Colonic mucosa (tissue), 4 donors: ENCODE results near the gene MMUT. TPM values are rescaled to one million over a fixed set of nuclear protein-coding genes. Genes with fewer than 3 reads are reported as not detected.

Experiments
- DNase-seq: peaks from one replicate; pipeline ENCODE4 v3.0.0-alpha.2; 2020
- H3K27ac ChIP-seq: fragments of 200-600 bp; one replicate; pipeline ENCODE4 v1.8.0; 2021
- H3K27me3 ChIP-seq: fragments of 200-600 bp; one replicate; pipeline ENCODE4 v1.8.0; 2021
- H3K36me3 ChIP-seq: fragments of 200-600 bp; one replicate; pipeline ENCODE4 v1.8.0; 2021
- H3K4me1 ChIP-seq: fragments of 200-600 bp; one replicate; pipeline ENCODE4 v1.8.0; 2021; ENCODE audit warnings: mild to moderate bottlenecking
- H3K4me3 ChIP-seq: fragments of 200-600 bp; one replicate; pipeline ENCODE4 v1.8.0; 2021
- H3K9ac ChIP-seq, 2 donors: one replicate each; pipeline ENCODE4 v1.7.0; 2013; ENCODE audit warnings: control low read depth in 2 of 2, low read depth in 2 of 2, low read length in 2 of 2
- H3K9me3 ChIP-seq: fragments of 200-600 bp; one replicate; pipeline ENCODE4 v1.8.0; 2021
- CTCF ChIP-seq: fragments of 200-600 bp; IDR thresholded peaks from one replicate; pipeline ENCODE4 v1.8.0; 2022; ENCODE audit warnings: antibody characterized with exemption, mild to moderate bottlenecking
- intact Hi-C: fragments of 100-400 bp; cut with DNase I; formaldehyde crosslinking; loops from one replicate; pipeline ENCODE4 v1.14.1; 2022
- total RNA-seq, 2 donors: library from RNA; stranded (reverse); fragmentation: NEBNext Ultra II Directional in 1 of 2; extraction: Animal tissue kit (Norgen Biotek cat#: 25700) in 1 of 2; gene quantifications; one replicate each; pipeline ENCODE4 v1.2.1, GENCODE V29; 2021
- donor health status: healthy.
- donor health status: DM: no; HTN: no; CAD: no.
- donor health status: DM: no; HTN: no; CAD: no.

The MMUT gene
- total RNA-seq, 2 donors from 2014 or later = 23.2 to 56.5 TPM

- peaks cover 6% of the 10 kb centered on the region for H3K4me1 ChIP-seq
- no peak overlapping the region for H3K27ac ChIP-seq
- no peaks in the 10 kb centered on the region for H3K9me3 ChIP-seq
- H3K27me3 ChIP-seq = no peaks in the 10 kb centered on the region
- no peaks in the 10 kb centered on the region for H3K36me3 ChIP-seq
- intact Hi-C loops = no loop called here
- no peak for DNase-seq
- H3K9ac ChIP-seq = no peak overlapping the region
- no peak for TF ChIP-seq CTCF
- no peak overlapping the region for H3K4me3 ChIP-seq
These were observed 5.0 kb upstream of the MMUT start for GRCh38 chr6:49468042-49468441.

GRCh38 chr6:49464691-49465090 is 1.6 kb upstream of the MMUT start:
- Histone ChIP-seq H3K36me3 (no peaks in the 10 kb centered on the region), H3K4me3 (no peak overlapping the region), H3K4me1 (peaks cover 6% of the 10 kb centered on the region), H3K27ac (no peak overlapping the region), H3K27me3 (no peaks in the 10 kb centered on the region), H3K9ac (no peak overlapping the region), H3K9me3 (no peaks in the 10 kb centered on the region)
- TF ChIP-seq CTCF = no peak
- no peak for DNase-seq
- intact Hi-C loops = no loop called here

- no peak overlapping the region for H3K27ac ChIP-seq
- no peaks in the 10 kb centered on the region for H3K27me3 ChIP-seq
- no peaks in the 10 kb centered on the region for H3K9me3 ChIP-seq
- H3K4me1 ChIP-seq = peaks cover 6% of the 10 kb centered on the region
- H3K36me3 ChIP-seq = no peaks in the 10 kb centered on the region
- intact Hi-C loops = no loop called here
- peak overlapping the region; percentile 54 to 100 for H3K9ac ChIP-seq
- no peak for DNase-seq
- H3K4me3 ChIP-seq = peak overlapping the region; percentile 44
- TF ChIP-seq CTCF = no peak
These were observed 537 bp upstream of the MMUT start for GRCh38 chr6:49463612-49463967.

GRCh38 chr6:49462599-49462926 is 490 bp downstream of the MMUT start:
- Histone ChIP-seq H3K4me1 (peaks cover 6% of the 10 kb centered on the region), H3K27me3 (no peaks in the 10 kb centered on the region), H3K36me3 (no peaks in the 10 kb centered on the region), H3K27ac (peak overlapping the region; percentile 6), H3K4me3 (peak overlapping the region; percentile 44), H3K9me3 (no peaks in the 10 kb centered on the region), H3K9ac (peak overlapping the region; percentile 84 to 100)
- DNase-seq = no peak
- no peak for TF ChIP-seq CTCF
- intact Hi-C loops = no loop called here

- TF ChIP-seq CTCF = no peak
- no peaks in the 10 kb centered on the region for H3K36me3 ChIP-seq
- peak overlapping the region; percentile 84 to 100 for H3K9ac ChIP-seq
- H3K4me1 ChIP-seq = peaks cover 6% of the 10 kb centered on the region
- intact Hi-C loops = no loop called here
- no peak for DNase-seq
- no peaks in the 10 kb centered on the region for H3K27me3 ChIP-seq
- no peak overlapping the region for H3K27ac ChIP-seq
- H3K4me3 ChIP-seq = peak overlapping the region; percentile 44
- H3K9me3 ChIP-seq = no peaks in the 10 kb centered on the region
These were observed 982 bp downstream of the MMUT start for GRCh38 chr6:49462071-49462470.

GRCh38 chr6:49457771-49458170 is 5.3 kb downstream of the MMUT start:
- no peaks in the 10 kb centered on the region for H3K27me3 ChIP-seq
- H3K9ac ChIP-seq = no peak overlapping the region
- no peak for DNase-seq
- H3K36me3 ChIP-seq = no peaks in the 10 kb centered on the region
- no peak for TF ChIP-seq CTCF
- no peaks in the 10 kb centered on the region for H3K9me3 ChIP-seq
- no peaks in the 10 kb centered on the region for H3K4me1 ChIP-seq
- H3K4me3 ChIP-seq = no peak overlapping the region
- no peak overlapping the region for H3K27ac ChIP-seq
- intact Hi-C loops = no loop called here
